Immature natural killer cell (primary cell): ENCODE data around the gene LRRC74B. TPM values are rescaled to one million over a fixed set of nuclear protein-coding genes. Genes with fewer than 3 reads are reported as not detected.
"Not testable (repeated sequence)": the region's sequence is repeated elsewhere in the genome, so short reads cannot be mapped to it uniquely, and the experiment has no call there.

ENCODE experiments used
- DNase-seq, 3 donors: peaks; one replicate each; pipeline ENCODE4 v3.0.0; 2022; ENCODE audit warnings: mixed read lengths in 1 of 3
- H3K27ac Mint-ChIP-seq, 6 donors: one replicate each; pipeline ENCODE4 v1.8.0; 2020; ENCODE audit warnings: mixed read lengths in 6 of 6, mild to moderate bottlenecking in 5 of 6, inconsistent platforms in 4 of 6, moderate library complexity in 3 of 6
- H3K27me3 Mint-ChIP-seq, 3 donors: one replicate each; pipeline ENCODE4 v1.8.0; 2020 to 2021; ENCODE audit warnings: low read depth in 3 of 3, mild to moderate bottlenecking in 3 of 3, mixed read lengths in 3 of 3, moderate library complexity in 3 of 3, inconsistent platforms in 1 of 3
- H3K36me3 Mint-ChIP-seq, 3 donors: one replicate each; pipeline ENCODE4 v1.8.0; 2020; ENCODE audit warnings: mixed read lengths in 3 of 3, inconsistent platforms in 2 of 3, mild to moderate bottlenecking in 2 of 3
- H3K4me1 Mint-ChIP-seq, 2 donors: one replicate each; pipeline ENCODE4 v1.8.0; 2020; ENCODE audit warnings: inconsistent platforms in 2 of 2, mild to moderate bottlenecking in 2 of 2, mixed read lengths in 2 of 2, moderate library complexity in 1 of 2
- H3K4me3 Mint-ChIP-seq, 5 donors: one replicate each; pipeline ENCODE4 v1.8.0; 2020; ENCODE audit warnings: mild to moderate bottlenecking in 5 of 5, mixed read lengths in 5 of 5, inconsistent platforms in 3 of 5, moderate library complexity in 3 of 5
- H3K9me3 Mint-ChIP-seq, 6 donors: one replicate each; pipeline ENCODE4 v1.8.0; 2020; ENCODE audit warnings: mild to moderate bottlenecking in 6 of 6, mixed read lengths in 6 of 6, inconsistent platforms in 4 of 6, moderate library complexity in 3 of 6
- polyA plus RNA-seq, 3 donors: library from polyadenylated mRNA; unstranded; fragments of 300-500 nt; fragmentation: Illumina TruSeq; gene quantifications; one replicate each; pipeline ENCODE4 v1.2.3, GENCODE V29; 2021

LRRC74B gene
- polyA plus RNA-seq, 3 donors from 2014 or later, result not detected

GRCh38 chr22:21078916-21079315 lies 33.2 kb downstream of the LRRC74B start:
- Mint-ChIP-seq H3K9me3 (no peaks in the 10 kb centered on the region), H3K27me3 (peaks cover 0 to 5% (median 3%) of the 10 kb centered on the region in 3 donors), H3K27ac (no peak overlapping the region), H3K4me1 (no peaks in the 10 kb centered on the region), H3K4me3 (no peak overlapping the region), H3K36me3 (no peaks in the 10 kb centered on the region)
- DNase-seq, result no peak

- DNase-seq, result no peak
- no peak overlapping the region for H3K4me3 Mint-ChIP-seq
- H3K36me3 Mint-ChIP-seq, result no peaks in the 10 kb centered on the region
- H3K9me3 Mint-ChIP-seq, result no peaks in the 10 kb centered on the region
- peaks cover 0 to 5% (median 3%) of the 10 kb centered on the region in 3 donors for H3K27me3 Mint-ChIP-seq
- no peak overlapping the region for H3K27ac Mint-ChIP-seq
- H3K4me1 Mint-ChIP-seq, result no peaks in the 10 kb centered on the region
Observed at GRCh38 chr22:21079493-21079892, 33.7 kb downstream of the LRRC74B start.

- no peaks in the 10 kb centered on the region for H3K4me1 Mint-ChIP-seq
- H3K9me3 Mint-ChIP-seq, result no peaks in the 10 kb centered on the region
- peaks cover 0 to 5% (median 3%) of the 10 kb centered on the region in 3 donors for H3K27me3 Mint-ChIP-seq
- H3K27ac Mint-ChIP-seq, result no peak overlapping the region
- DNase-seq, result no peak
- no peak overlapping the region for H3K4me3 Mint-ChIP-seq
- H3K36me3 Mint-ChIP-seq, result no peaks in the 10 kb centered on the region
Observed at GRCh38 chr22:21080435-21081137, 34.8 kb downstream of the LRRC74B start.

GRCh38 chr22:21082248-21082647 lies 36.5 kb downstream of the LRRC74B start:
- DNase-seq, result no peak
- H3K4me1 Mint-ChIP-seq, result no peaks in the 10 kb centered on the region
- peaks cover 0 to 5% (median 2%) of the 10 kb centered on the region in 3 donors for H3K27me3 Mint-ChIP-seq
- H3K27ac Mint-ChIP-seq, result no peak overlapping the region
- no peaks in the 10 kb centered on the region for H3K36me3 Mint-ChIP-seq
- H3K4me3 Mint-ChIP-seq, result no peak overlapping the region
- no peaks in the 10 kb centered on the region for H3K9me3 Mint-ChIP-seq

GRCh38 chr22:21087119-21087518 lies 41.4 kb downstream of the LRRC74B start:
- Mint-ChIP-seq H3K4me1 (no peaks in the 10 kb centered on the region), H3K27ac (no peak overlapping the region), H3K36me3 (no peaks in the 10 kb centered on the region), H3K27me3 (peaks cover 2 to 6% (median 3%) of the 10 kb centered on the region in 3 donors), H3K4me3 (no peak overlapping the region), H3K9me3 (no peaks in the 10 kb centered on the region)
- DNase-seq, result no peak

GRCh38 chr22:21087926-21088325 lies 42.2 kb downstream of the LRRC74B start:
- not testable (repeated sequence) for H3K9me3 Mint-ChIP-seq, DNase-seq, H3K4me1 Mint-ChIP-seq, H3K27me3 Mint-ChIP-seq, H3K36me3 Mint-ChIP-seq, H3K4me3 Mint-ChIP-seq, H3K27ac Mint-ChIP-seq

- H3K27me3 Mint-ChIP-seq, H3K27ac Mint-ChIP-seq, H3K36me3 Mint-ChIP-seq, H3K9me3 Mint-ChIP-seq, DNase-seq, H3K4me3 Mint-ChIP-seq, H3K4me1 Mint-ChIP-seq: not testable (repeated sequence)
Observed at GRCh38 chr22:21091220-21091619, 45.5 kb downstream of the LRRC74B start.

GRCh38 chr22:21092797-21093554 lies 47.2 kb downstream of the LRRC74B start:
- Mint-ChIP-seq H3K9me3 (no peaks in the 10 kb centered on the region), H3K4me3 (no peak overlapping the region), H3K27ac (no peak overlapping the region), H3K27me3 (peaks cover 2 to 6% (median 3%) of the 10 kb centered on the region in 3 donors), H3K4me1 (no peaks in the 10 kb centered on the region), H3K36me3 (no peaks in the 10 kb centered on the region)
- DNase-seq, result no peak

GRCh38 chr22:21093555-21094137 lies 47.9 kb downstream of the LRRC74B start:
- not testable (repeated sequence) for H3K4me3 Mint-ChIP-seq

GRCh38 chr22:21094911-21095772 lies 49.4 kb downstream of the LRRC74B start:
- Mint-ChIP-seq H3K9me3 (no peaks in the 10 kb centered on the region), H3K4me3 (no peak overlapping the region), H3K4me1 (no peaks in the 10 kb centered on the region), H3K27ac (no peak overlapping the region), H3K36me3 (no peaks in the 10 kb centered on the region), H3K27me3 (peaks cover 0 to 3% (median 3%) of the 10 kb centered on the region in 3 donors)
- DNase-seq, result no peak

More at GRCh38 chr22:21093555-21094137, 47.9 kb downstream of the LRRC74B start:
- H3K4me1 Mint-ChIP-seq, H3K27me3 Mint-ChIP-seq, H3K9me3 Mint-ChIP-seq, DNase-seq, H3K27ac Mint-ChIP-seq, H3K36me3 Mint-ChIP-seq: not testable (repeated sequence)

- no peaks in the 10 kb centered on the region for H3K36me3 Mint-ChIP-seq
- no peak overlapping the region for H3K27ac Mint-ChIP-seq
- H3K27me3 Mint-ChIP-seq, result peaks cover 2 to 4% (median 3%) of the 10 kb centered on the region in 3 donors
- H3K4me1 Mint-ChIP-seq, result no peaks in the 10 kb centered on the region
- no peak overlapping the region for H3K4me3 Mint-ChIP-seq
- no peak for DNase-seq
- no peaks in the 10 kb centered on the region for H3K9me3 Mint-ChIP-seq
Observed at GRCh38 chr22:21095773-21096107, 50.0 kb downstream of the LRRC74B start.

- DNase-seq, H3K4me1 Mint-ChIP-seq, H3K4me3 Mint-ChIP-seq, H3K27me3 Mint-ChIP-seq, H3K36me3 Mint-ChIP-seq, H3K27ac Mint-ChIP-seq, H3K9me3 Mint-ChIP-seq: not testable (repeated sequence)
Observed at GRCh38 chr22:21096878-21097277, 51.1 kb downstream of the LRRC74B start.

GRCh38 chr22:21098099-21098671 lies 52.4 kb downstream of the LRRC74B start:
- no peak overlapping the region for H3K4me3 Mint-ChIP-seq
- H3K27ac Mint-ChIP-seq, result no peak overlapping the region

More at GRCh38 chr22:21098099-21098671, 52.4 kb downstream of the LRRC74B start:
- no peak for DNase-seq
- Mint-ChIP-seq H3K9me3 (no peaks in the 10 kb centered on the region), H3K27me3 (peaks cover 0 to 8% (median 4%) of the 10 kb centered on the region in 3 donors), H3K36me3 (no peaks in the 10 kb centered on the region), H3K4me1 (peaks cover 4 to 8% of the 10 kb centered on the region in 2 donors)
